Left renal pelvis (tissue), 4 donors: ENCODE measurements around the gene XPOT. TPM values are rescaled to one million over a fixed set of nuclear protein-coding genes. Genes with fewer than 3 reads are reported as not detected.

Source experiments
- DNase-seq, 4 donors: peaks; one replicate each; pipeline ENCODE4 v3.0.0-alpha.2; 2013; ENCODE audit warnings: low read depth in 4 of 4, low spot score in 3 of 4
- polyA plus RNA-seq, 4 donors: library from polyadenylated mRNA; unstranded; fragments of 120-200 nt; gene quantifications; one replicate each; pipeline ENCODE4 v1.2.1, GENCODE V29; 2013; ENCODE audit not compliant: insufficient read length in 4 of 4

XPOT gene
- polyA plus RNA-seq, 4 donors: 58.1 to 73.1 (median 66.3) TPM

DNA sequence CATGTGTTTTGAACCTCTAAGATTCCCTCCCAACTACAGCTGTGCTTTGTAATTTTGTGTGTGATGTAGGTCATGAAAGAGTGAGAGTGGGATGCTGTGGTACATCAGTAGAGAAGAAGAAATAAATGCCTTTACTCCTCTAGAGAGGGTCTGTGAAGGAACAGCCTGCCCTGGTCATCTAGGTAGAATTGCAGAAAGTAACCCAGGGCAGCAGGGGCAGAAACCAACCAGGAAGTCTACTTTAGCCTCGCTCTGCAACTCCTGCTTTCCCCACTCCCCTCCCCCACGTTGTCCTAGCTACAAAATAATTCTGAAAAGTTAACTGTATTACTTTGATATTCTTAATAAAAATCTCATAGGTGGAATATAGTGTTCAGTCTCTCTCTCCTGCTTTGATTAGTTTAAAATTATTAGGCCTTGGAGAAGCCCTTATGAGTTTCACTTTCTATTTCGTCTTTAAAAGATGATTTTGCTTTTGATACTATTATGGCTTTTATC is 55.3 kb downstream of the XPOT start:
- DNase-seq: no peak

DNA sequence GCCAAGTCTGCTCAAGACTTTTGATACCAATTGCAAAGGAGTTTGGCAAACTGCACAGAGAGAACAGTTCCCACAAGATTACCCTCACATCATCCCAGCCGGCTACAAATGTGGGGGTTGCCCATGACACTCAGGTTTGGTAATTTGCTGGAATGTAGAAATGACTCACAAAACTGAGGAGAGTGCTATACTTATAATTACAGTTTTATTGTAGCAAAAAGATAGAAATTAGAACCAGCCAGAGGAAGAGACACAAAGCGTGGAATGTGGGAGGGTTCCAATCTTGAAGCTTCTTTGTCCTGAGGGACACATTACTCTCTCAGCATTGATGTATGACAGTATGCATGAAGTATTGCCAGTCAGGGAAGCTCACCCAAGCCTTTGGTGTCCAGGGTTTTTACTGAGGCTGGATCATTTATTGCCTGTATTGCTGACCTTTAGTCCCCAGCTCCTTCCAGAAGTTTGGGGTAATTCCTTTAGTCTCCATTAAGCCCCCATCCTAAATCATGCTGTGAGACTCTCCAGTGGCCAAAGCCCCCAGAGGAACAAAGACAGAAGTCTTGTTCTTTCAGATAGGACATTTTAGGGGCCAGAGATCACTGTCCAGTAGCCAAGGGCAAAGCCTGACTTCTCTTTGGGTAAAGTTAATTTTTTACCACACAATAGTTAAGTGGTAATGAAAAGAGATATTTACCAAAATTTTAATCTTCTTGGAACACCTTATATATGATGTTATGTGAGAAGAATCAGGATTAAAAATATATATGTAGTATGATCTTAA is 57.6 kb downstream of the XPOT start:
- no peak for DNase-seq

DNA sequence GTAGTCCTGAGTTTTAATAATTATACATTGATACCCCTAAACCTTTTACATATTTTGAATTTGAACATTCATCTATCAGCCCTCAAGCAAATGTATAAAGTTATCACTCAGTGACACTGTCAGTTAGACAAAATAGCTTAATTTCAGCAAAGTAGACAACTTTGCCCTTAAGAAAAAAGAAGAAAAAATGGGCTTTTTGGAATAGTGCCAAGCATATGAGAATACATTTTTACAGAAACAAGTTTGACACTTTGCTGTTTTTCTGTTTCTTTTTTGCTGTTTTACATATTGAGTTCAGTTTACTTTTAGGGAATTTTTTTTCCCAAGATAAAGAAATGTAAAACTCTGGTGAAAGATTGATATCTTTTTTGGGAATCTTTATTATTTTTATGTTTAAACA is 62.0 kb downstream of the XPOT start:
- no peak for DNase-seq

DNA sequence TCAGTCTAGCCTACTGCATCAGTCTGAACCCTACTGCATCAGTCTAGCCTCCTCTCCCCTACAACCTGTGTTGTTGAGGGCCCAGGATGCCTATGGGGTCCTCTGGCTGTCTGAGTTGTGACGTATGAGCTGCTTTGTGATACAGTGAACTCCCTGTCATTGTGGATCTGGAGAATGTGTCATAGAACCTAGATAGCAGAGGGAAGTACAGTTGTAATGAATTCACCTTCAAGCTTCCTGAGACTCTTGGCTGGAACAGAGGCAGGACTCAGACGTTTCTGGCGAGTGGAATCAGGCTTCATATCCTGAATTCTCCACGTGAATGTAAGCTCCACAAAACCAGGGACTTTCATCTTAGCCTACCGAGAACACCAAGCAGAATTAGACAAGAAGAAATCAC is 64.8 kb downstream of the XPOT start:
- no peak for DNase-seq

DNA sequence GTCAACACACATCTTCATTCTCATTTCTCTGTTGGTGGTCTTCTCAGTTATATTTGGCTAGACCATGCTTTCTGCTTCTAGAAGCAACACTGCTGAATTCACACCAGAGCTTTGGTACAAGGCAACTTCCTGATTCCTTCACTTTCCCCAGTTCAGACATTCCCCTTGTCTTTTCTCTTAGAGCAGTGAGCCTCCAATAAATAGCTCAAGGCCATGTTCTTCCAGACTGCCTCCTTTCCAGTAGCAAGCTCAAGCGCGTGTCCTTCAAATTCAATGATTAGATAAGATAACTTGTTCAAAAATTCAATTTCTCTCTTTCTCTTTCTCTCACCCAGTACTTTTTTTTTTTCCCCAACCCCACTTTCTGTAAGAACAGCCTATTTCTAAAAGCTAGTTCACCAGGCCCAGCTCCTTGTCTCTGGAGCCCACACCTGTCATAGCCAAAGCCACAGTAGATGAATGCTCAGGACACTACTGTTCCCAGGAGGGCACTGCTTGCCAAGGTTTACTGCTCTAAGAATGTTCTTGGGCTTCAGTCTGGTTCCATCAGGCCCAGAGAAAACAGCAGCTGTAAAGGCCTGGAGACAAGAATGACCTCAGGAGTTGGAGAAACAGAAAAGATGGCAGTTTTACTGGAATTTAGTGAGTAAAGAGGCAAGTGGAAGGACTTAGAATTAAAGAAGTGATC is 65.4 kb downstream of the XPOT start:
- DNase-seq: no peak

DNA sequence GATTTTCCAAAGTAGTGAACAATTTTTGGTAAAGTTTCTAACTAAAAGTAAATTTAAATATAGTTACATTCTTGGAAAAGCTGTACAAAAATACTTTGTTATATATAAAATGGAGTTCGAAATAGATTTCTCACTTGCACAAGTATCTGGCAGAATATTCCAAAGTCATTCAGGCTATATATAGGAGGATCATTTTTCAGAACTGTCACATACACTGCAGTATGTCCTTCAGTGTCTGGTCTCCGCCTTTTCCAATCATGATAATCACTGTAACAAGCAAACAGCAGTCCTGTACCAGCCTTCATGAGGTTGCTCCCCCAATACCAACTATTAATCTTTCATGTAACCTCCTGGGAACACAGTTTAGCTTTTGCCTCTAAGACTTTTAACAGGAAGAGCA is 66.3 kb downstream of the XPOT start:
- no peak for DNase-seq

DNA sequence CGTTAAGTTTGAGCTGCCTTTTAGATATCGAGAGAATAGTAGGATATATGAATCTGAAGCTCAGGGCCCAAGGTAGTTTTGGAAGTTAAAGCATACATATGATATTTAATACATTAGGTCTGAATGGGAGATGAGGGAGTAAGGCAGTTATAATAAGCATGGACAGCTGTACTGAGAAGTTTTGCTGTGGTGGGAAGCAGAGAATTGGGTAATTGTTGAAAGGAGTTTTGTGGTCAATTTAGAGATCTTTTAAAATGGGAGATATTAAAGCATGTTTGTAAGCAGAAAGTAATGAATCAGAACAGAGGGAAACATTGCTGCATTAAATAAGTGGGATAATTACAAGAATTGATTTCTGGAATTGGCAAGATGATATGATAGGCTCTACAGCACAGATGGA is 69.0 kb downstream of the XPOT start:
- DNase-seq: no peak

DNA sequence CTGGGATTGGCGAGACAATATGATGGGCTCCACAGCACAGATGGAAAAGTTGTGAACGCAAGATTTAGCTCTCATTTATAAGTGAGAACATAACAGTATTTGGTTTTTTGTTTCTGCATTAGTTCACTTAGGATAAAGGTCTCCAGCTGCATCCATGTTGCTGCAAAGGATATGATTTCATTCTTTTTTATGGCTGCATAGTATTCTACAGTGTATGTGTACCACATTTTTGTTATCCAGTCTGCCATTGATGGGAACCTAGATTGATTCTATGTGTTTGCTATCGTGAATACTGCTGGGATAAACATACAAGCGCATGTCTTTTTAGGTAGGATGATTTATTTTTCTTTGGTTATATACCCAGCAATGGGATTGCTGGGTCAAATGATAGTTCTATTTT is 71.3 kb downstream of the XPOT start:
- no peak for DNase-seq

DNA sequence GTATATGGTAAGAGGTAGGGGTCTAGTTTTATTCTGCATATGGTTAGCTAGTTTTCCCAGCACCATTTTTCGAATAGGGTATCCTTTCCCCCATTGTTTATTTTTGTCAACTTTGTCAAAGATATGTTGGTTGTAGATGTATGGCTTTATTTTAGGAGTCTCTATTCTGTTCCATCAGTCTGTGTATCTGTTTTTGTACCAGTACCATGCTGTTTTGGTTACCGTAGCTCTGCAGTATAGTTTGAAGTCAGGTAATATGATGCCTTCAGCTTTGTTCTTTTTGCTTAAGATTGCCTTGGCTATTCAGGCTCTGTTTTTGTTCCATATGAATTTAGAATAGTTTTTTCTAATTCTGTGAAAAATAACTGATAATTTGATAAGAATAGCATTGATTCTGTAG is 72.7 kb downstream of the XPOT start:
- DNase-seq: no peak

DNA sequence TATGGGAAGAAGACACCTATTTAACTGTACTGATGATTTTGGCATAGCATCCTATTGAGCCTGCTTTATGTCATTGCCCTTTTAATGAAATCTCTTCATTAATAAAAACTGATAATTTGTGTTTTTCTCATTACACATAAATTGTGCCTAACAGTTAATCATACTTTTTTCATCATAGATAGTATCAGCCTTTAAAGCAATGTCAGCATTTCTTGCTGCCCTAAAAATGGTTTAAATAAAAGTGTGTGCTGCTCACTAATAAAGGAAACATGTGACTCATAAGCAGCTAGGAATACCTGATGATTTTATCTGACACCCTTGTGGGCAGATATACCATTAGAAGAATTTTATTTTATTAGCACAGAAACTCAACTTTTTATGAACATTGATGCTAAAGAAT is 74.5 kb downstream of the XPOT start:
- no peak for DNase-seq

DNA sequence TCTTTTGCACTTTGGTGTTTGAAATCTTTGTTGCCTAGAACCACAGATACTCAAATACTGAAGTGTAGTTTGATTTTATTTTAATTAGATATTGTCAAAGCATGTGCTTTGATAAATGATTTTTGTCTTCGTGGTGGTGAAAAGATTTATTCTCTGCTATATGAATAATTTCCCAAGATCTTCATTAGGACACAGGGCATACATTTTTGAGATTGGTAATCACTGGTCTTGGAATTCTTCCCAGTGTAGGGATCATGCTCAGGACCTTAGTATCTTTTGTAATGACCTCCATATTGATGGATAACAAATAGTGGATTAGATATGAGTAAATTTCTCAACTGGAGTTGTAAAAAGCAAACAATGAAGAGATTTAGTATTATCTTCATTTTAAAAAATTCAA is 76.0 kb downstream of the XPOT start:
- no peak for DNase-seq

DNA sequence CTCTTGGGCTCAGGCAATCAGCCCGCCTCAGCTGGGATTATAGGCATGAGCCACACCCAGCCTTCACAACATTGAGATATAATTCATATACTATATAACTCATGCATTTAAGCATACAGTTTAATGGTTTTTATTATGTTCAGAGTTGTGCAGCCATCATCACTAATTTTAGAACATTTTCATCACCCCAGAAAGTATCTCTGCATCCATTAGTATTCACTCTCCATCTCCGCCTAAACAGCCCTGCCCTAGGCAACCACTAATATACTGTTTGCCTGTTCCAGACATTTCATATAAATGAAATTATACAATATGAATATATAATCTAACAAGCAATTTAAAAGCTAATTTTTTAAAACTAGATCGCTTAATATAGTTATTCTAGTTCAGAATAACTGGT is 82.5 kb downstream of the XPOT start:
- DNase-seq: no peak

DNA sequence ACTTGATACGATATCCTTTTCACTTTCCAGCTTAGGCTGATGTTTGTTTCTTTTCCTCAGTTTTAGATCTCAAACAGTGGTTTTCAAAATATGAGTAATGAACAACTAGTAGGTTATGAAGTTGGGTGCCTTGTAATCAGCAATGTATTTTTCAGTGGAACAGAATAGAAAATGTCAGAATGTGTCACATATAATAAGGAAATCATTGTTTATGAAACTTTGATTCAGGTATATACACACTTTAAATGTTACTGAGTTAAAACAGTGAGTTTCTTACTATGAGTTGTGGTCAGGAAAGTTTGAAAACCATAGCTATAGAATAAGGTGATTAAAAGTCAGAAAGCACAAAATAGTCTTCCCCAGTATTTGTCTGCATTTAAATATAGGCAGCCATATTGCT is 87.5 kb downstream of the XPOT start:
- no peak for DNase-seq

DNA sequence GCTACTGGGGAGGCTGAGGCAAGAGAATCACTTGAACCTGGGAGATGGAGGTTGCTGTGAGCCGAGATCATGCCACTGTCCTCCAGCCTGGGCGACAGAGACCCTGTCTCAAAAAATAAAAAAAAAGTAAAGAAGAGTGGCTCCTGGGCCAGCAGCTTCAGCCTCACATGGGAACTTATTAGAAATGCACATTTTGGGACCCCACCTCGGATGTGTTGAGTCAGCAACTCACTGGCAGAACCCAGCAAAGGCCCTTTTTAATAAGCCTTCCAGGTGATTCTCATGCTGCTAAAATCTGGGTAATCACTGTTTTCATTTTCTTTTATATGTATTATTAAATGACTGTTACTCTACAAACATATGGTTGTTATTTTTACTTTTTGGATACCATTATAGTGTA is 89.3 kb downstream of the XPOT start:
- no peak for DNase-seq

DNA sequence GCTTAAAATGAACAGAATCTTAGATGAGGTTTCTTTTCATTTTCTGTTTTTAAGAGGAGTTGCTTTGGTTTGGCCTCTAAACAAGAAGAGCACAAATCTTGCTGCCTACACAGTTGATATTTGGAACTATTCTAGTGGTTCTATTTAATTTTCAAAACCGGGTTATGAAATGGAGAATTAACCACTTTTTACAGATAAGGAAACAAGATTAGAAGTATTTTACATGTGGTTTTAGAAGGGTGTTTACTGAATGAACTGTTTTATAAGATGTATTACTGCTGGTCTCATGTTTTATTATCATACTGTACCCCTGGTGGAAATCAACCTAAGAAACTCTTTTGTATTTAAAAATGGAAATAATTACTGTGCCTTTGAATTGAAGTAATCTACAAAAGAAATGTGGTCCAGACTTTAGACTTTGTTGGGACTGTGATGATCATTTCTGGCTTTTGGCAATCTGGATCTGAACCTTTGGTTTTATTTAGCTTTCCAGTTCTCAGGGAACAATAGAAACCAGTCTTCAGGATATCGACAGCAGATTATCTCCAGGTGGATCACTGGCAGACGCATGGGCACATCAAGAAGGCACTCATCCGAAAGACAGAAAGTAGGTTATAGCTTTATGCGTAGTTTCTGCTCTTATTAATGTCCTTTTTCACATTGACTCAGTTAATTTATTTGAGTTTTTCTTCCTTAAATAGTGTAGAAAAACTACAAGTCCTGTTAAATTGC is 91.0 kb downstream of the XPOT start:
- no peak for DNase-seq

DNA sequence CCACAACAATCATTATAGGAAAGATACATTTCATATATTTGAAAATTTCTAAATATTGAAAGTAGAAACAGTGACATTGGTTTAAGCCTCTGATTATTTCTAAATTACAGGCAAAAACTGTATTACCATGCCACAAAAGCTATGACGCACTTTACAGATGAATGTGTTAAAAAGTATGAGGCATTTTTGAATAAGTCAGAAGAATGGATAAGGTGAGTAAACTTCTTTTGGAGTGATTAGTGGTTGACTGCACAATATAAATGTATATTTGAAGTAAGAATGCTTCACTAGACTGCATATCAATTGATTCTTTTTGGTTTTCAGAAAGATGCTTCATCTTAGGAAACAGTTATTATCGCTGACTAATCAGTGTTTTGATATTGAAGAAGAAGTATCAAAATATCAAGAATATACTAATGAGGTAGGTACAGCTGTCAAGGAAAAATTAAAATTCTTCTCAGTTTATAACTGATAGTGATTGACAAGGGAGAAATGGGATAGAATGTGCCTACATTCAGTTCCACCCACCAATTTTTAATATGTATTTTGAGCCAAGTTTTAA is 92.7 kb downstream of the XPOT start:
- DNase-seq: no peak

DNA sequence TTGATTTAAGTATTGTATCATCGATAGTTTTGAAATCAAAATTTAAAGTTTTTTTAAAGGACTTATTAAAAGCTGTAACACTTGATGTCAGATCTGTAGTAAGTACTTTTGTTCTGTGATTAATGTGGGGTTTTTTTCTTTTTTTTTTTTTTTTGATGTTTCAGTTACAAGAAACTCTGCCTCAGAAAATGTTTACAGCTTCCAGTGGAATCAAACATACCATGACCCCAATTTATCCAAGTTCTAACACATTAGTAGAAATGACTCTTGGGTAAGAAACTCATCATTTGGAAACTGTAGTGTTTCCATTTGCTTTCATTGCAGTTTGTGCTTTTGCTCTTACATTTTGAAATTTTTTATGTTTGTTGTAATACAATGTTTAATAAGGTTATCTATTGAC is 93.3 kb downstream of the XPOT start:
- no peak for DNase-seq

DNA sequence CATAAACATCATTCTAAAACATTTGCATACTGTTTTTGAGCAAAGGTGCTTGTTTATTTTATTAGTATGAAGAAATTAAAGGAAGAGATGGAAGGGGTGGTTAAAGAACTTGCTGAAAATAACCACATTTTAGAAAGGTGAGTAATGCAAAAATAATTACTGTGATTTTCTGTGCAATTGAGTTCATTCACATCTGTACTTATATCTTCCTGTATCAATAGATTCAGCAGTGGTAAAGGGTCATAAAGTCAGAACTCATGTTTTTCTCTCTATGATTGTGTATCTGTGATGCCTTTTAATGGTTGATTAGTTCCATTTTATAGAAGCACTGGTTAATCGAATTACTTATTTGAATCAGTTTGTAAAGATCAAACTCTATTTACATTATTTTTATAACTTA is 93.7 kb downstream of the XPOT start:
- no peak for DNase-seq

DNA sequence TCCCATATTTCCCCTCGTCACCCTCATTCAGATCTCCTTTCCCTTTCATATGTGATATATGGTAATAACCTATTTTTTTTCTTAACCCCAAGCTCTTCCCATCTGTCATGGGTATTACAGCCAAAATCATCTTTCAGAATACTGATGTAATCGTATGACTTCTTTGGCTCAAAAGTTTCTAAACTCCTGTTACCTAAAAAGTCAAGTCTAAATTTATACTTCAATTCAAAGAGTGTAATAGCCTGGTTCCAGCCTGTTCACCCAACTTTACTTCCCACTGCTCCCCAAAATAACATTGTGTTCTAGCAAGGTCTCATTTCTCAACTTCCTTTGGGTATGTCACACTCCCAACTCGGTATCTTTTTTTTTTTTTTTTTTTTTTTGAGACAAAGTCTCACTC is 96.2 kb downstream of the XPOT start:
- no peak for DNase-seq
